Activated CD8-positive, alpha-beta T cell treated with anti-CD3 and anti-CD28 coated beads for 36 hours (primary cell): Measurements from ENCODE around the gene BRINP1. TPM values are rescaled to one million over a fixed set of nuclear protein-coding genes. Genes with fewer than 3 reads are reported as not detected.

ENCODE experiments used
- ATAC-seq: fragments of 200-7000 bp; cut with Tn5 transposase; one replicate; pipeline ENCODE4 v1.10.0; 2021; ENCODE audit warnings: mild to moderate bottlenecking, moderate library complexity
- CTCF ChIA-PET: fragments of 350-600 bp; sonication (Branson Sonifier 250); formaldehyde crosslinking; loops from one replicate; lab custom pipeline; 2021; ENCODE audit warnings: antibody characterized with exemption; lab: Charles Lee
- POLR2A ChIA-PET: fragments of 350-600 bp; sonication (Branson Sonifier 250); formaldehyde crosslinking; loops from one replicate; lab custom pipeline; 2021; ENCODE audit warnings: antibody characterized with exemption; lab: Charles Lee
- DNase-seq: peaks from one replicate; pipeline ENCODE4 v3.0.0-alpha.2; 2020
- H3K27ac Mint-ChIP-seq: one replicate; pipeline ENCODE4 v1.8.0; 2021; ENCODE audit warnings: mild to moderate bottlenecking, mixed read lengths
- H3K27me3 Mint-ChIP-seq: one replicate; pipeline ENCODE4 v1.8.0; 2021; ENCODE audit warnings: mixed read lengths
- H3K36me3 Mint-ChIP-seq: one replicate; pipeline ENCODE4 v1.8.0; 2021; ENCODE audit warnings: low read depth, mixed read lengths
- H3K4me1 Mint-ChIP-seq: one replicate; pipeline ENCODE4 v1.8.0; 2021; ENCODE audit warnings: low read depth, mixed read lengths
- H3K4me3 Mint-ChIP-seq: one replicate; pipeline ENCODE4 v1.8.0; 2021; ENCODE audit warnings: mild to moderate bottlenecking, moderate library complexity, mixed read lengths
- H3K9me3 Mint-ChIP-seq: one replicate; pipeline ENCODE4 v1.8.0; 2021; ENCODE audit warnings: mixed read lengths
- intact Hi-C: fragments of 100-400 bp; cut with micrococcal nuclease; formaldehyde crosslinking; loops from one replicate; pipeline ENCODE4 v1.10.0; 2022
- total RNA-seq, 2 experiments: library from RNA; stranded (reverse); gene quantifications; one replicate each; pipeline ENCODE4 v1.2.3, GENCODE V29; 2021
- TF ChIP-seq, protein P1 (sequence below): fragments of 200-600 bp; IDR thresholded peaks from one replicate; pipeline ENCODE4 v1.8.0; 2022; ENCODE audit warnings: antibody characterized with exemption, mild to moderate bottlenecking

Gene BRINP1
- total RNA-seq, 2 experiments from 2014 or later, result not detected

DNA sequence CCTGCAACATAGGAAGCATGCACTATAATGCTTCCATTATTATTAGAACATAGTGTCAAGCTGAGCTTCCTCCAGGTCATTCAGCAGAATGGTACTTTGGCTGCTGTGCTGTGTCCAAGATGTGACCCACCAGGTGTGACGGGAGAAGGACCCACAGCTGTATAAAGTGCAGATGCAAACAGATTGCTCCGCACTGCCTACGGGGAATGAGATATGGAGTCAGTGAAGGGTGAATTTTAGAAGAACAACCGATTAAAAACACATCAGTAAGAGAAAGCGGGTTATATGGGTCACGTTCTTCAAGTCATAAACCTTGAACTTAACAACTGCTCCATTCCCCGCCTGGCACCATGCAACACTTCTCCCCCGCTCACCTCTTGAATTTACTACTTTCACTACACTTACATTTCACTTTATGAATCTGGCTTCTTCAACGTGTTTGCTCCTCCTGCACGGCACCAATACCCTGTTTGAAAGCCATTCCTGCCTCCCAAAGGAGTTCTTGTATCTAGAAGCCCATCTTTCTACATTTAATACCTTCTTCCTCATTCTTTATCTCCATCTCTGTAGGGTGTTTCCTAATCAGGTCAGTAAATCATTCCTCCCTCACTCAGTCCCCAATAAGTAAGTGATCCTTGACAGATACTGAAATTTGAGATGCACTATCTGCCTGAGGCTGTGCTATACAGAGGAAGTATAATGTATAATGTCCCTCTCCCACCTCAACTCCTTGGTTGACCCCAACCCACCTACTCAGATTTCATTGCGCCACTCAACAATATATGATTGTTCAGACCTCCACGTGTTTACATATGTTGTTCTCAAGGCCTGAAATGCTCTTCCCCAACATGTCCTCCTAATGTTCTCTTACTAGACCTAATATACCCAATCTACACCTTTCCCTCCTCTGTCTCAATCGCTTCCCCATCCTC, 25.9 kb downstream of the BRINP1 start:
- no peaks in the 10 kb centered on the region for H3K36me3 Mint-ChIP-seq
- H3K4me3 Mint-ChIP-seq, result no peak overlapping the region
- intact Hi-C loops, result no loop called here
- H3K9me3 Mint-ChIP-seq, result peaks cover 4% of the 10 kb centered on the region
- no peak overlapping the region for H3K27ac Mint-ChIP-seq
- ATAC-seq, result no peak
- no peaks in the 10 kb centered on the region for H3K27me3 Mint-ChIP-seq
- TF ChIP-seq, protein P1, sequence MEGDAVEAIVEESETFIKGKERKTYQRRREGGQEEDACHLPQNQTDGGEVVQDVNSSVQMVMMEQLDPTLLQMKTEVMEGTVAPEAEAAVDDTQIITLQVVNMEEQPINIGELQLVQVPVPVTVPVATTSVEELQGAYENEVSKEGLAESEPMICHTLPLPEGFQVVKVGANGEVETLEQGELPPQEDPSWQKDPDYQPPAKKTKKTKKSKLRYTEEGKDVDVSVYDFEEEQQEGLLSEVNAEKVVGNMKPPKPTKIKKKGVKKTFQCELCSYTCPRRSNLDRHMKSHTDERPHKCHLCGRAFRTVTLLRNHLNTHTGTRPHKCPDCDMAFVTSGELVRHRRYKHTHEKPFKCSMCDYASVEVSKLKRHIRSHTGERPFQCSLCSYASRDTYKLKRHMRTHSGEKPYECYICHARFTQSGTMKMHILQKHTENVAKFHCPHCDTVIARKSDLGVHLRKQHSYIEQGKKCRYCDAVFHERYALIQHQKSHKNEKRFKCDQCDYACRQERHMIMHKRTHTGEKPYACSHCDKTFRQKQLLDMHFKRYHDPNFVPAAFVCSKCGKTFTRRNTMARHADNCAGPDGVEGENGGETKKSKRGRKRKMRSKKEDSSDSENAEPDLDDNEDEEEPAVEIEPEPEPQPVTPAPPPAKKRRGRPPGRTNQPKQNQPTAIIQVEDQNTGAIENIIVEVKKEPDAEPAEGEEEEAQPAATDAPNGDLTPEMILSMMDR, result no peak
- ChIA-PET CTCF (no interaction called here), POLR2A (no interaction called here)
- no peak for DNase-seq
- H3K4me1 Mint-ChIP-seq, result no peaks in the 10 kb centered on the region

DNA sequence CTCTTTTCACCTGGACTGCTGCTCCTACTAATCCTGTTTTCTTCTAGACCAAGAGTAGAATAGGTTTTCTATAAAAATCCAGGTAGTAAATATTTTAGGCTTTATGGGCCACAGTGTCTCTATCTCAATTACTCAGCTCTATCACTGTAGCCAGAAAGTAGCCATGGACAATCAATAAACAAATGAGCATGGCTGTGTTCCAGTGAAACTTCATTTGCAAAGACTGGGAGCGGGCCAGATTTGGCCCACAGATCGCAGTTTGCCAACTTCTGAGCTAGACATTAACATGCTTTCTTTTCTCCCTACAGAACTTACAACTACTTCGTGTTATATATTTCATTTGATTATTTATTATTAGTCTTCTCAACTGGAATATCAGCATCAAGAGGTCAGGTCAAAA, 30.2 kb downstream of the BRINP1 start:
- no peak for ATAC-seq
- ChIA-PET POLR2A (no interaction called here), CTCF (no interaction called here)
- Mint-ChIP-seq H3K36me3 (no peaks in the 10 kb centered on the region), H3K9me3 (no peaks in the 10 kb centered on the region), H3K4me1 (no peaks in the 10 kb centered on the region), H3K4me3 (no peak overlapping the region), H3K27ac (no peak overlapping the region), H3K27me3 (no peaks in the 10 kb centered on the region)
- TF ChIP-seq, protein P1, result no peak
- intact Hi-C loops, result no loop called here
- DNase-seq, result no peak

DNA sequence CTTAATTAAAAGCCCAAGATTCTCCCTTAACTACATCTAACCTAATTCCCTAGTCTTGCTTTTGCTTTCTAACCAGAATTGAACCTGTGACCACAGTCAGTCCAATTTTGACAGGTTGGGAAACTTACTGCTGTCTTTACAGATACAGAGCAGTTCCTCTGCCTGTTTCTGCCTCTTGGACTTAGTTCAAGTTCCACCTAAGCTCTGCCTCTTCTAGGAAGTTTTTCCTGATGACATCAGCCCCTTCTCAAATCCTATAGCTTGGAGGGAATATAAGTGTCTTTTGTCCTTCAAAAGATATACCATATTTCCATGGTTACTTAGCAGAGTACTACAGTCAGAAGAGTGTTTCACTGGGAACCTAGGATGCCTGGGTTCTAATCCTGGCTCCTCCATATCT, 31.7 kb downstream of the BRINP1 start:
- H3K27me3 Mint-ChIP-seq, result no peaks in the 10 kb centered on the region
- TF ChIP-seq, protein P1, result no peak
- ATAC-seq (no peak), DNase-seq (no peak)
- H3K9me3 Mint-ChIP-seq, result no peaks in the 10 kb centered on the region
- POLR2A ChIA-PET, result no interaction called here
- CTCF ChIA-PET, result no interaction called here
- H3K36me3 Mint-ChIP-seq, result no peaks in the 10 kb centered on the region
- H3K4me1 Mint-ChIP-seq, result no peaks in the 10 kb centered on the region
- intact Hi-C loops, result no loop called here
- H3K27ac Mint-ChIP-seq, result no peak overlapping the region
- no peak overlapping the region for H3K4me3 Mint-ChIP-seq

DNA sequence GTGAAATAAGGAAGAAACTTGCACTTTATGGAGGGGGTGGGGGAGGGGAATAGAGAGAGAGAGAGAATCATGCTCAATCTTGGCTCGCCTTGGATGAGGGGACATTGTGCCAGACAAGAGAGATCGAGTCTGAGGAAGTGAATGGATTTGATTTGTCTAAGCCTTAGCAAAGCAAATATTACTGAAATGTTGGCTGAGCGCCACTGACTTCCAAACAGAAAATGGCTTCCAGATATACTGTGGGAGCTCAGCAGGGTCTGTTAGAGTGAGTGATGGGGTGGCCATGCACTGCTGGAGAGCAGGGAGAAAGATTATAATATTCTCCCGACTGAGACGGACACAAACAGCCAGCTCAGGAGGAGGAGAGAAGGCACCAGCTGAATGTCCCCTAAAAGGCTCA, 34.5 kb downstream of the BRINP1 start:
- no peak for ATAC-seq
- Mint-ChIP-seq H3K27ac (no peak overlapping the region), H3K4me3 (no peak overlapping the region), H3K36me3 (no peaks in the 10 kb centered on the region), H3K27me3 (no peaks in the 10 kb centered on the region), H3K9me3 (peaks cover 5% of the 10 kb centered on the region), H3K4me1 (no peaks in the 10 kb centered on the region)
- ChIA-PET CTCF (no interaction called here), POLR2A (no interaction called here)
- TF ChIP-seq, protein P1, result no peak
- intact Hi-C loops, result no loop called here
- DNase-seq, result no peak

- TF ChIP-seq, protein P1, result no peak
- Mint-ChIP-seq H3K9me3 (peaks cover 6% of the 10 kb centered on the region), H3K4me3 (no peak overlapping the region), H3K36me3 (no peaks in the 10 kb centered on the region), H3K4me1 (no peaks in the 10 kb centered on the region), H3K27me3 (no peaks in the 10 kb centered on the region), H3K27ac (no peak overlapping the region)
- no peak for ATAC-seq
- DNase-seq, result no peak
- ChIA-PET CTCF (no interaction called here), POLR2A (no interaction called here)
- intact Hi-C loops, result no loop called here
These were observed 35.6 kb downstream of the BRINP1 start for GRCh38 chr9:119333507-119334229.
